Liver (tissue), 9 donors: ENCODE measurements around the gene BRD1. TPM values are rescaled to one million over a fixed set of nuclear protein-coding genes. Genes with fewer than 3 reads are reported as not detected.

ENCODE experiments used
- DNase-seq: peaks from one replicate; pipeline ENCODE4 v3.0.0-alpha.2; 2017; ENCODE audit warnings: low spot score
- H3K27ac ChIP-seq, 2 donors: one replicate each; pipeline ENCODE4 v1.7.0; 2013; ENCODE audit warnings: inconsistent platforms in 2 of 2, low read length in 2 of 2, control low read depth in 1 of 2, low read depth in 1 of 2, mild to moderate bottlenecking in 1 of 2
- H3K27me3 ChIP-seq, 4 donors: one replicate each; pipeline versions ENCODE4 v1.6.1 to v1.7.0; 2013; ENCODE audit warnings: low read length in 3 of 4, inconsistent platforms in 1 of 4, mild to moderate bottlenecking in 1 of 4, moderate library complexity in 1 of 4; ENCODE audit not compliant: control insufficient read depth in 4 of 4, insufficient read depth in 4 of 4
- H3K36me3 ChIP-seq, 4 donors: one replicate each; pipeline versions ENCODE4 v1.6.1 to v1.7.0; 2013; ENCODE audit warnings: low read length in 3 of 4, mild to moderate bottlenecking in 3 of 4, low read depth in 1 of 4, moderate library complexity in 1 of 4; ENCODE audit not compliant: control insufficient read depth in 4 of 4, insufficient read depth in 3 of 4
- H3K4me1 ChIP-seq, 4 donors: one replicate each; pipeline versions ENCODE4 v1.6.1 to v1.7.0; 2013; ENCODE audit warnings: low read length in 3 of 4, mild to moderate bottlenecking in 3 of 4, moderate library complexity in 1 of 4; ENCODE audit not compliant: control insufficient read depth in 4 of 4, insufficient read depth in 4 of 4
- H3K4me3 ChIP-seq, 3 donors: one replicate each; pipeline versions ENCODE4 v1.6.1 to v1.7.0; 2013; ENCODE audit warnings: low read length in 3 of 3, control low read depth in 1 of 3, low read depth in 1 of 3, mild to moderate bottlenecking in 1 of 3
- H3K9ac ChIP-seq, 2 donors: one replicate each; pipeline ENCODE4 v1.7.0; 2013; ENCODE audit warnings: low read length in 2 of 2, mild to moderate bottlenecking in 2 of 2, moderate library complexity in 2 of 2, control low read depth in 1 of 2, low read depth in 1 of 2
- H3K9me3 ChIP-seq, 4 donors: one replicate each; pipeline versions ENCODE4 v1.6.1 to v1.7.0; 2013; ENCODE audit warnings: low read length in 3 of 4; ENCODE audit not compliant: control insufficient read depth in 4 of 4
- ATF3 ChIP-seq: IDR thresholded peaks from 2 replicates; pipeline ENCODE4 v1.6.1; 2016; ENCODE audit warnings: antibody characterized with exemption
- CTCF ChIP-seq: fragments of 150-350 bp; IDR thresholded peaks from 2 replicates; pipeline ENCODE4 v1.5.1; 2017; ENCODE audit warnings: improper control_type of control experiment, low read depth, low read length; ENCODE audit not compliant: missing input control
- EGR1 ChIP-seq, 2 donors: IDR thresholded peaks; 2 replicates each; pipeline ENCODE4 v1.6.1; 2016 to 2018; ENCODE audit warnings: antibody characterized with exemption in 2 of 2, low read depth in 2 of 2
- FOXA1 ChIP-seq: IDR thresholded peaks from 2 replicates; pipeline ENCODE4 v1.6.1; 2016; ENCODE audit warnings: antibody characterized with exemption
- FOXA2 ChIP-seq: IDR thresholded peaks from 2 replicates; pipeline ENCODE4 v1.6.1; 2016; ENCODE audit warnings: antibody characterized with exemption
- GABPA ChIP-seq, 2 donors: IDR thresholded peaks in 1 of 2; conservative IDR thresholded peaks in 1 of 2; 2 replicates each; pipeline ENCODE4 v1.6.1; 2016; ENCODE audit warnings: antibody characterized with exemption in 2 of 2, mild to moderate bottlenecking in 1 of 2, moderate library complexity in 1 of 2
- HNF4A ChIP-seq, 2 donors: conservative IDR thresholded peaks; 2 replicates each; pipeline ENCODE4 v1.6.1; 2016; ENCODE audit warnings: antibody characterized with exemption in 2 of 2, mild to moderate bottlenecking in 2 of 2
- HNF4G ChIP-seq: IDR thresholded peaks from 2 replicates; pipeline ENCODE4 v1.6.1; 2016; ENCODE audit warnings: antibody characterized with exemption
- JUND ChIP-seq, 2 donors: IDR thresholded peaks; 2 replicates each; pipeline ENCODE4 v1.6.1; 2016; ENCODE audit warnings: antibody characterized with exemption in 2 of 2
- MAX ChIP-seq: IDR thresholded peaks from 2 replicates; pipeline ENCODE4 v1.6.1; 2016; ENCODE audit warnings: antibody characterized with exemption
- NR2F2 ChIP-seq: IDR thresholded peaks from 2 replicates; pipeline ENCODE4 v1.6.1; 2016; ENCODE audit warnings: antibody characterized with exemption
- RAD21 ChIP-seq, 2 donors: IDR thresholded peaks; 2 replicates each; pipeline ENCODE4 v1.6.1; 2016; ENCODE audit warnings: antibody characterized with exemption in 2 of 2, mild to moderate bottlenecking in 2 of 2
- REST ChIP-seq: IDR thresholded peaks from 2 replicates; pipeline ENCODE4 v1.6.1; 2016; ENCODE audit warnings: antibody characterized with exemption, mild to moderate bottlenecking
- RXRA ChIP-seq, 2 donors: IDR thresholded peaks; 2 replicates each; pipeline ENCODE4 v1.6.1; 2017 to 2018; ENCODE audit warnings: antibody characterized with exemption in 2 of 2, mild to moderate bottlenecking in 1 of 2
- SP1 ChIP-seq: IDR thresholded peaks from 2 replicates; pipeline ENCODE4 v1.6.1; 2018; ENCODE audit warnings: antibody characterized with exemption, mild to moderate bottlenecking
- TAF1 ChIP-seq: conservative IDR thresholded peaks from 2 replicates; pipeline ENCODE4 v1.6.1; 2016; ENCODE audit warnings: antibody characterized with exemption, mild to moderate bottlenecking
- YY1 ChIP-seq: IDR thresholded peaks from 2 replicates; pipeline ENCODE4 v1.6.1; 2016; ENCODE audit warnings: antibody characterized with exemption, mild to moderate bottlenecking
- ZBTB33 ChIP-seq: IDR thresholded peaks from 2 replicates; pipeline ENCODE4 v1.6.1; 2016; ENCODE audit warnings: antibody characterized with exemption
- WGBS: extraction: QIAGEN DNeasy Blood & Tissue Kit; methylation state at CpG from one replicate; pipeline ENCODE4 v1.1.7; 2013; 5-methylcytosine and 5-hydroxymethylcytosine counted together
- polyA plus RNA-seq, 2 donors: library from polyadenylated mRNA; stranded (reverse) in 1 of 2; unstranded in 1 of 2; fragments of 200-250 nt in 1 of 2; fragments of >200 nt in 1 of 2; fragmentation: Nextera tagmentation in 1 of 2; extraction: Ambion mirVana in 1 of 2; gene quantifications; one replicate each; pipeline versions ENCODE4 v1.2.1 to v1.2.3, GENCODE V29; 2013 to 2015
- total RNA-seq, 2 donors: library from RNA; depleted of rRNA; stranded (reverse); fragments of >200 nt; gene quantifications; one replicate each; pipeline ENCODE4 v1.2.3, GENCODE V29; 2014
- donor health status: healthy.
- donor health status: healthy.
- donor health status: healthy.
- donor health status: healthy.
- donor health status: healthy.

BRD1 gene
- total and polyA plus RNA-seq, 4 donors: 3.3 to 20.7 (median 11.6) TPM

GRCh38 chr22:49751318-49751965, 76.2 kb downstream of the BRD1 start:
- no peak for DNase-seq
- 86% methylated on average over 19 of the region's 19 CpGs for WGBS
- Histone ChIP-seq H3K9ac (no peak overlapping the region), H3K9me3 (peaks cover 0 to 9% (median 4%) of the 10 kb centered on the region in 4 donors), H3K4me3 (no peak overlapping the region), H3K4me1 (no peaks in the 10 kb centered on the region), H3K27ac (no peak overlapping the region), H3K36me3 (no peaks in the 10 kb centered on the region), H3K27me3 (peaks cover 0 to 2% (median 0%) of the 10 kb centered on the region in 4 donors)
- TF ChIP-seq YY1: no peak
- no peak for TF ChIP-seq ATF3
- TF ChIP-seq TAF1: no peak
- no peak for TF ChIP-seq RXRA (IDR thresholded peaks at IDR 0.05)
- TF ChIP-seq EGR1 (IDR thresholded peaks at IDR 0.05; ENCODE audit: low read depth in 2 of 2): no peak
- no peak for TF ChIP-seq REST
- no peak for TF ChIP-seq HNF4A (conservative IDR thresholded peaks at IDR 0.05)
- TF ChIP-seq SP1: no peak
- TF ChIP-seq GABPA (IDR thresholded peaks at IDR 0.05 in 1 of 2, conservative IDR thresholded peaks at IDR 0.05 in 1 of 2): no peak
- TF ChIP-seq FOXA2: no peak
- no peak for TF ChIP-seq ZBTB33
- no peak for TF ChIP-seq NR2F2
- TF ChIP-seq RAD21 (IDR thresholded peaks at IDR 0.05): no peak
- TF ChIP-seq MAX: no peak
- no peak for TF ChIP-seq CTCF
- TF ChIP-seq JUND (IDR thresholded peaks at IDR 0.05): no peak
- no peak for TF ChIP-seq FOXA1
- no peak for TF ChIP-seq HNF4G
